Renal pelvis (tissue), 4 donors: Measurements from ENCODE around the gene SGCD. TPM values are rescaled to one million over a fixed set of nuclear protein-coding genes. Genes with fewer than 3 reads are reported as not detected.

Source experiments
- DNase-seq: peaks from one replicate; pipeline ENCODE4 v3.0.0-alpha.2; 2013
- polyA plus RNA-seq, 3 donors: library from polyadenylated mRNA; unstranded; fragments of 120-200 nt; gene quantifications; one replicate each; pipeline ENCODE4 v1.2.1, GENCODE V29; 2013; ENCODE audit not compliant: insufficient read length in 3 of 3

The SGCD gene
- polyA plus RNA-seq, 3 donors, result 5.2 to 6.7 (median 6.2) TPM

- DNase-seq, result no peak
These were observed 451.3 kb downstream of the SGCD start for GRCh38 chr5:156778139-156778706.

GRCh38 chr5:156778752-156779151, 451.8 kb downstream of the SGCD start:
- DNase-seq, result no peak

- DNase-seq, result no peak
These were observed 452.5 kb downstream of the SGCD start for GRCh38 chr5:156779436-156779835.

- no peak for DNase-seq
These were observed 456.1 kb downstream of the SGCD start for GRCh38 chr5:156783092-156783491.

- DNase-seq, result no peak
These were observed 467.7 kb downstream of the SGCD start for GRCh38 chr5:156794687-156795086.

- no peak for DNase-seq
These were observed 471.2 kb downstream of the SGCD start for GRCh38 chr5:156798201-156798600.

- no peak for DNase-seq
These were observed 472.2 kb downstream of the SGCD start for GRCh38 chr5:156799171-156799570.

GRCh38 chr5:156800929-156801328, 474.0 kb downstream of the SGCD start:
- no peak for DNase-seq

- DNase-seq, result no peak
These were observed 475.5 kb downstream of the SGCD start for GRCh38 chr5:156802501-156802900.

- DNase-seq, result no peak
These were observed 476.4 kb downstream of the SGCD start for GRCh38 chr5:156803404-156803803.

GRCh38 chr5:156812959-156813358, 486.0 kb downstream of the SGCD start:
- DNase-seq, result no peak

GRCh38 chr5:156815988-156816599, 489.1 kb downstream of the SGCD start:
- no peak for DNase-seq
